ENCODE results near the gene THTPA.
A peak's percentile ranks its signal among the peaks of the same experiment; 100 is the strongest.
"Not testable (repeated sequence)": the region's sequence is repeated elsewhere in the genome, so short reads cannot be mapped to it uniquely, and the experiment has no call there.

Gene THTPA

DNA sequence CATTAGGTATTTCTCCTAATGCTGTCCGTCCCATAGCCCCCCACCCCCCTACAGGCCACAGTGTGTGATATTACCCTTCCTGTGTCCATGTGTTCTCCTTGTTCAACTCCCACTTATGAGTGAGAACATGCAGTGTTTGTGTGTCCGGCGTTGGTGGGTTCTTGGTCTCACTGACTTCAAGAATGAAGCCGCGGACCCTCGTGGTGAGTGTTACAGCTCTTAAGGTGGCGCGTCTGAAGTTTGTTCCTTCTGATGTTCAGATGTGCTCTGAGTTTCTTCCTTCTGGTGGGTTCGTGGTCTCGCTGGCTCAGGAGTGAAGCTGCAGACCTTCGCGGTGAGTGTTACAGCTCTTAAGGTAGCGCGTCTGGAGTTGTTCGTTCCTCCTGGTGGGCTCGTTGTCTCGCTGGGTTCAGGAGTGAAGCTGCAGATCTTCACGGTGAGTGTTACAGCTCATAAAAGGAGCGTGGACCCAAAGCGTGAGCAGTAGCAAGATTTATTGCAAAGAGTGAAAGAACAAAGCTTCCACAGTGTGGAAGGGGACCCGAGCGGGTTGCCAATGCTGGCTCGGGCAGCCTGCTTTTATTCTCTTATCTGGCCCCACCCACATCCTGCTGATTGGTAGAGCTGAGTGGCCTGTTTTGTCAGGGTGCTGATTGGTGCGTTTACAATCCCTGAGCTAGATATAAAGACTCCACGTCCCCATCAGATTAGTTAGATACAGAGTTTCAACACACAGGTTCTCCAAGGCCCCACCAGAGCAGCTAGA lies 27.9 kb downstream of the THTPA start:
- not testable (repeated sequence) for DNase-seq

DNA sequence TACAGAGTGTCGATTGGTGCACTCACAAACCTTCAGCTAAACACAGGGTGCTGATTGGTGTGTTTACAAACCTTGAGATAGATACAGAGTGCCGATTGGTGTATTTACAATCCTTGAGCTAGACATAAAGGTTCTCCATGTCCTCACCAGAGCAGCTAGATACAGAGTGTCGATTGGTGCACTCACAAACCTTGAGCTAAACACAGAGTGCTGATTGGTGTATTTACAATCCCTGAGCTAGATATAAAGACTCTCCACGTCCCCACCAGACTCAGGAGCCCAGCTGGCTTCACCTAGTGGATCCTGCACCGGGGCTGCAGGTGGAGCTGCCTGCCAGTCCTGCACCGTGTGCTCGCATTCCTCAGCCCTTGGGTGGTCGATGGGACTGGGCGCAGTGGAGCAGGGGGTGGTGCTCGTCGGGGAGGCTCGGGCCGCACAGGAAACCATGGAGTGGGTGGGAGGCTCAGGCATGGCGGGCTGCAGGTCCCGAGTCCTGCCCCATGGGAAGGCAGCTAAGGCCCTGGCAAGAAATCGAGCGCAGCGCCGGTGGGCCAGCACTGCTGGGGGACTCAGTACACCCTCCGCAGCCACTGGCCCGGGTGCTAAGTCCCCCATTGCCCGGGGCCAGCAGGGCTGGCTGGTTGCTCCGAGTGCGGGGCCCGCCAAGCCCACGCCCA lies 28.6 kb downstream of the THTPA start:
- DNase-seq = not testable (repeated sequence)

DNA sequence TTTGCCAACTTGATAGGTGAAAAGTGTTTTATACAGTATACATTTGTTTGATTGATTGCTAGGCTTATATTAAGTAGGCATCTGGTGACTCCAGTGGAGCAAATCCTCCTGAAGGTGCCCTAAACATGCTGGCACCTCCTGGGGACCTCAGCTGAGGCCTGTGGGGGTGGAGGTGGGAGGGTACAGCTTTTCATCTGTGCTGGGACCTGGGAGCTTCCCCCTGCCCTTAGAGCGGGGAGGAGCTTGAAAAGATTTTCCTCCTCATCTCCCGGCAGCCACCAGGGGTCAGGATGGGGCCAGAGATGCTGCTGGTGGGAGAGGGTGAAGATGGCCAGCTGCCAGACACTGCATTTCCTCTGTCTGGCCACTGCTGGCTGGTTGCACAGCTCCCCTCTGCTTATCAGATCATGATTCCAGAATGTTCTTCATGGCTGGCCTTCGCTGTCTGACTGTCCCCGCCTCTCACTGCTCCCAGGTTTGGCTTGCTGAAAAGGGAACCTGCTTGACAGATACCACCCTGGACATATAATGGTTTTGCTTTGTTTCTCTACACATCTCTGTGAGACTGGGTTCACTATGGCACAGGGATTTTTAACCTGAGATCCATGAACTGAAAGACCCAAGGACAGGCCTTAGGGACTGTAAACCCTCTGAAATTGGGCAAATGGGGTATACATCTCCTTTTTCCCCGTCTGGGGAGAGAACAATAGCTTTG lies 33.0 kb downstream of the THTPA start:
- DNase-seq = peak in 12 of 14 donors; percentile 42 to 86 (median 75)

DNA sequence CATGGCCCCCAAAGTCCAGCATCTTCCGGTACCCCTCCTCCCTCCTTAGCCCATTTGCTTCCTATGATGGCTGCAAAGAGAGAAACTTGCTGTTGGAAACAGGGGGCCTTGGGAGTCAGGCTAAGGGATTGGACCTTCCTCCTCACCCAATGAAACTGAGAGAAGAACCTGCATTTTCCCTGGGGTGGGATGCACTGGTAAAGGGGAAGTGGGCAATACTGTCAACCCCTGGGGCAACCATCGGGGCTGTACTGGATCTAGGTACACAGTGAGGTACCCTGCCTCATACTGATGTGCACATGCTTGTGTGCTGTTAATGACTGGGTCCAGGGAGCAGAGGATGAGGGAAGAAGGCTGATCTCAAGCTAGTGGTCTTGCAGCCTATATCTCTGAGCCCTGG lies 33.5 kb downstream of the THTPA start:
- DNase-seq = no peak

DNA sequence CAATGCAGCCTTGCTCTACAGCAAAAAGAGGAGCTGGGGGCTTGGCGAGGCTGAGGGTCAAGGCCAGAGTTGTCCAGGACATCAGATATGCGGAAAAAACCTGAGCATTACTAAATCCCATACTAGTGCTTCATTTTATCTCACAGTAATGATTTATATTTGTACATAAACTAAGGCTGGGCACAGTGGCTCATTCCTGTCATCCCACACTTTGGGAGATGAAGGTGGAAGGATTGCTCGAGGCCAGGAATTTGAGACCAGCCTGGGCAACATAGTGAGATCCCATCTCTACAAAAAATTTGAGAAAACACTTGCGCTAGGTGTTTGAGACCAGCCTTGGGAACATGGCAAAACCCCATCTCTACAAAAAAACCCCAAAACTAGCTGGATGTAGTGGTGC lies 34.1 kb downstream of the THTPA start:
- DNase-seq = no peak

DNA sequence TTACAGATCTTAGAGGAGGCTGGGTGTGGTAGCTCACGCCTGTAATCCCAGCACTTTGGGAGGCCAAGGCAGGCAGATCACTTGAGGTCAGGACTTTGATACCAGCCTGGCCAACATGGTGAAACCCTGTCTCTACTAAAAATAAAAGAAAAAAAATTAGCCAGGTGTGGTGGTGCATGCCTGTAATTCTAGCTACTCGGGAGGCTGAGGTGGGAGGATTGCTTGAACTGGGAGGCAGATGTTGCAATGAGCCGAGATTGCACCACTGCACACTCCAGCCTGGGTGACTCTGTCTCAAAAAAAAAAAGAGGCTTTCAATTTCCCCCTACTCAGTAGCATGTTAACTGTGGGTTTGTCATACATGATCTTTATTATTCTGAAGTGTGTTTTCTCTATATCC lies 38.1 kb downstream of the THTPA start:
- DNase-seq = not testable (repeated sequence)

DNA sequence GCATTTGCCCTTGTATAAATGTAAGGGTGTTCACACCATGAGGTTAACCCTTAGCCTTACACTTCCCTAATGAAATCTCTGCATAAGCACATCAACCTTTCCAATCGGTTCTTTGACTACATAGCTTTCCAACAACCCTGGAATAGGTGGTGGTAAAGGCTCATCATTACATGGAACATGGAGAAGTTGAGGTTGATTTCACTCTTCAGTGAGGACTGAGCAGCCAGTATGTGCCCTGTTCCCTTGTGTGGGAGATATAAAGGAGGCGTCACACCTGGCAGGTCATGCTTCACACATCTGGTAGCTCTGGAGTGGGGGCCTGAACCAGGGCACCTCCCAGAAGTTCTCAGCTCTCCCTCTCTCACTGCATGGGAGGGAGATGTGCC lies 44.2 kb downstream of the THTPA start:
- DNase-seq = no peak

DNA sequence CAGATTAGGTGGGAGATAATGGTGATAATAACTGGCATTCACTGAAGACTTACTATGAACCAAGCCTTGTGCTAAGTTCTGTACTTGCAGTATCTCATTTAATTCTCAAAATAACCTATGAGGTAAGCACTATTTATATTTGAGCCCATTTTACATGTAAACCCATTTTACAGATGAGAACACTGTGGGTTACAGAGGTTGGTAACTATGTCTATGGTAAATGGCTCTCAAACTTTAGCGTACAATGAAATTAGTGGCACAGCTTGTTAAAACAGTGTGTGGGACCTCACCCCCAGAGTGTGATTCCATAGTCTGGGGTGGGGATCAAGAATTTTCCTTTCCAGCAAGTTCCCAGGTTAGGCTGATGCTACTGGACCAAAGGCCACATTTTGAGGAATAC lies 44.7 kb downstream of the THTPA start:
- DNase-seq = no peak

DNA sequence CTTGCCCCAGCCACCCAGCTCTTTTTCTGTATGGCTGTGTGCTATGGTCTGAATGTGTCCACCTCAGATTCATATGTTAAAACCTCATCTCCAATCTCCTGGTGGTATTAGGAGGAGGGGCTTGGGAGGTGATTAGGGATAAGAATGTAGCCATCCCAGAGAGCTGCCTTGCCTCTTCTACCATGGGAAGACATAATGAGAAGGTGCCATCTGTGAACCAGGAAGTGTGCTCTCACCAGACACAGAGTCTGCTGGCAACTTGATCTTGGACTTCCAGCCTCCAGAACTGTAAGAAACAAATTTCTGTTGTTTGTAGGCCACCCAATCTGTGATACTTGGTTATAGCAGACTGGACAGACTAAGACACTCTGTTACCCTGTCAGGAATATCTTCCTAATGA lies 45.4 kb downstream of the THTPA start:
- DNase-seq = no peak

DNA sequence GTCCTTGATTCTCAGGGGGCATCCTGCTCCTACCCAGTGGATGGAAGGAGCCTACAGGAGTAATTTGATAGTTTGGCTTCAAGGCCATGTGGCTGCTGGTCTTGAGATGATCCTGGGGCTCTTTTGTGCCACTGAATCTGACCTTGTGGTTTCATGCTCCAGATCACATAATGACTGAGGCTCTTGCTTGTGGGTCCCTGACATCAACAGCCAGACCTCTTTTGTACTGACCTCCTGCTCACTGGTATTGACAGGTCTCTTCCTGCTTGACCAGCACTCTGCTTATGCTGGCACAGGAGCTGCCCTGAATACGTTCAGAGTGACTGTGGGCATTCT lies 45.7 kb downstream of the THTPA start:
- no peak for DNase-seq

DNA sequence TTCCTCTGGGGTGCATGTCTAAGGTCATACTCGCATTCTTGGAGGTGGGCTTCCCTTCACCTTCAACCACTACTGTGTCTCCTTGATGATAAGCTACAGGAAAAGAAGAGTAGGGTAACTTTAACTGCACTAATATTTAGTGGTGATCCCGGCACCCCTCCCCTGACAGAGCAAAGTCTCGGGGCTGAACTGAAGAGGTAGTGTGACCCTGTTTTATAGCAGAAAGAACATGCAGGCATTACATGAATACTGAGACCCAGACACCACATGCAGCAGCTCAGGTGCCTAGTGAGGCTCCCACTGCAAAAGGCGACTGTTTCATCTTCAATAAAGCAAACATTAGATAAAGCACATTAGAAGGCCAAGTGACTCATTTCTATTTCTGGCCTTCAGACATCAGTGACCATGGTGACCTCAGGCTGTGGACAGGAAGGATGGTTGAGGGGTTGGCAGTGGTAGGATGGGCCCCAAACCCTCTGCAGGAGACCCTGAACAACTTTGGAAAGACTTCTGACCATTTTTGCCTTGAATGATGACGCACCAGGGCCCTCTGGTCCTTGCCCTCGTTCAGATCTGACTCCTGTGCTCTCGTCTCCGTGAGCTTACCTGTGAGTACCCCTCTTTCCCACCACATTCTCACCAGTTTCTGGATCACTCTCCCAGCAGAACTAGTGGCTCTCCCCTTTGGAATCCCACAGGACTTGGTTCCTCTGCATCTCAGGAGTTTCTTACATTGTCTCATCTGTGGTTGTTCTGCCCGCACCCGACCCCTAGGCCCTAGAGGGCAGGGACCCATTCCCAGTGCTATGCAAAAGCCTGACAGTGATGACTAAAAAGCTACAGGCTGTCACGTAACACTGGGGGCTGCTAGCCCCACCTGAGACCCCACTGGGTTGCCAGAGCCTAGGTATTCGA lies 46.4 kb downstream of the THTPA start:
- no peak for DNase-seq

DNA sequence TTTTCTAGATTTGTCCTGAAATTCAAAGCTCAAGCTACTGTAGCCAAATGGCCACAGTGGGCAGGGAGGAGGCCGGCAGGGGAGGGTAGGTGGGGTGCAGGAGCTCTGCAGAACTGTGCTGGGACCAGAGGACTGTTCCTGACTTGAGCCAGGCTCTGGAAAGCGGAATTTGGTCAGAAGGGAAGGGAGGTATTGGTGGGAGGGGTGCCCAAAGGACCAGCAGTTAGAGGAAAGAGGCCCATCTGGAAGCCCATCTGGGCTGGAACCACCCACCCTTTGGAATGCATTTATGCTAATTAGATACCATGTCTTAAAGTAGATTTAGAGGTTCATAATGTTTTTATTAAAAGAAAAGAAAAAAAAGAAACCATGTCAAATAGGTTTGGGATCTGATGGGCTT lies 47.0 kb downstream of the THTPA start:
- no peak for DNase-seq

DNA sequence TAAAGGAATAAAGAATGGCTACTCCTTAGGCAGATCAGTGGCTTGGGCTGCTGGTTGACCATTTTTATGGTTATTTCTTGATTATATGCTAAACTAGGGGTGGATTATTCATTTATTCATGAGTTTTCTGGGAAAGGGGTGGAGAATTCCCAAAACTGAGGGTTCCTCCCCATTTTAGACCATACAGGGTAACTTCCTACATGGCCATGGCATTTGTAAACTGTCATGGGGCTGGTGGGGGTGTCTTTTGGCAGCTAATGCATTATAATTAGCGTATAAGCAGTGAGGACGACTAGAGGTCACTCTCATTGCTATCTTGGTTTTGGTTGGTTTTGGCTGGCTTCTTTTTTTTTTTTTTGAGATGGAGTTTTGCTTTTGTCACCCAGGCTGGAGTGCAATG lies 48.1 kb downstream of the THTPA start:
- DNase-seq = no peak

DNA sequence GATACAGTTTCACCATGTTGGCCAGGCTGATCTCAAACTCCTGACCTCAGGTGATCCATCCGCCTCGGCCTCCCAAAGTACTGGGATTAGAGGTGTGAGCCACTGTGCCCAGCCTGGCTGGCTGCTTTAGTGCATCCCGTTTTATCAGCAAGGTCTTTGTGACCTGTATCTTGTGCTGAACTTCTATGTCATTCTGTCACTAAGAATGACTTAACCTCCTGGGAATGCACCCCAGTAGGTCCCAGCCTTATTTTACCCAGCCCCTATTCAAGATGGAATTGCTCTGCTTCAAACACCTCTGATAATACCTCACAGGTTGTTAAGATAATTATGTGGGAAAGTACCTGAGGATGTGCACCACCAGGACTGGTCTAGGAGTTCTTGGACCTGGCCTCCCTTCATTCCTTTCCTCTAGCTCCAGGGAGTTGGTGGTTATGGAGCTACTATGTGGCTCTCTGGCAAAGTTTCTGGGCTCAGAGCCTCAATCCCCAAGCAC lies 48.7 kb downstream of the THTPA start:
- DNase-seq = no peak

DNA sequence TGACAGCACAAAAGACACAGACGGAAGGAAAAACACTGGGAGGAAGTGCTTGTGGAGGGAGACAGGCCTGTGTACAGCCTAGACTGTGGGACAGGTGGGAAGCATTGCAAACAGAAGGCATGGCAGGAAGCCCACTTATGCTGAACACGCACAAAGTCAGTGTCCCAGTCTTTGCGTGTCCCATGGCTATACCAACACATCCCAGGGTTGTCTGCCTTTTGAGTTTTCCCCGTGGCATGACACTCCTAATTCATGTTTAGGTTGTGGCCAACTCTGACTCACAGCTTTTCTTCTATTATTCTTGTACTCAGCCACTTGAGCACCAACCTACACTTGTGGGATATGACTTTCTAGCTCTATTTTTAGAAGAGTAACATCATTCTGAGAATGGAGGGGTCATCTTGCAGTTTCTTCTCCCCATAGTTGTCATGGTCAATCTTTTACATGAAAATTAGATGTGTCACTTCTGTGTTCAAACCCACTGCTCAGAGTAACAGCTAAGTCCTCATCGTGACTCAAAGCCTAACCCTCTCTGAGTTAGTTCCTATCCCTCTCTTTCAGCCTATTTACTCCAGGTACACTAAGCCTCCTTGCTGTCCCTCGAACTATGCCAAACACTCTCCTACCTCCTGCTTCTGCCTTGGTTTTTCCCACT lies 50.0 kb downstream of the THTPA start:
- DNase-seq = no peak

DNA sequence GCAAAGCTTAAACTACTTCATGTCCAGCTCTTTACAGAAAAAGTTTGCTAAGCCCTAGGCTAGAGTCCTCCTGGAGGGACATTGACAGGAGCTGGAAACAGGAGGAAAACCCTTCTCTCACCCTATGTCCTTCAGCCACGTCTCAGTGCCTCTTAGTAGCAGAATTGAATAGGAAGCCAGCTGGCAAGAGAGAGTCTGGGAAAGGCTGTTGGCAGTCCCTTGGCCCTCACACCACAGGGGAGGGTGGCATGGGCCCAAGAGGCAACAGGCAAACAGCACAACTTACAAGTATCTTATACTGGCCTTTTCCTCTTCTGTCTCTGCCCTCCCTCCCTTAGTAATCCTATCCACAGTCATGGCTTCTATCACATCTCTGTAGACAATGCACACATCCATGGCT lies 52.4 kb downstream of the THTPA start:
- peak in 2 of 14 donors; percentile 12 to 40 for DNase-seq

DNA sequence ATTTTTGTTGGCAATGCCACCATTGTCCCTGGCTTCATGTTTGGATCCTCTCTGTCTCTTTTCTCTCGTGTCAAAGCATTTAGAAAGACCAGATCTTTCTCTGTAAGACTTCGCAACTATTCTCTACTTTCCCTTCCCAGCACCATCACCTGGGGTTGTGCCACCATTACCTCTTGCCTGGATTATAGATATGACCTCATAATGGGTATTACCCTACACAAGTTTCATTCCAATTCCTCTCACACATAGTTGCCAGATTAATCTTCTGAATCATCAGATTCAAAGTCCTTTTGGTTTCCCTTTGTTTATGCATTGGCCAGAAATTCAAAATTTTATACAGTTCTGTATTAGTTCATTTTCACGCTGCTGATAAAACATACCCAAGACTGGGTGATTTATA lies 52.9 kb downstream of the THTPA start:
- no peak for DNase-seq

DNA sequence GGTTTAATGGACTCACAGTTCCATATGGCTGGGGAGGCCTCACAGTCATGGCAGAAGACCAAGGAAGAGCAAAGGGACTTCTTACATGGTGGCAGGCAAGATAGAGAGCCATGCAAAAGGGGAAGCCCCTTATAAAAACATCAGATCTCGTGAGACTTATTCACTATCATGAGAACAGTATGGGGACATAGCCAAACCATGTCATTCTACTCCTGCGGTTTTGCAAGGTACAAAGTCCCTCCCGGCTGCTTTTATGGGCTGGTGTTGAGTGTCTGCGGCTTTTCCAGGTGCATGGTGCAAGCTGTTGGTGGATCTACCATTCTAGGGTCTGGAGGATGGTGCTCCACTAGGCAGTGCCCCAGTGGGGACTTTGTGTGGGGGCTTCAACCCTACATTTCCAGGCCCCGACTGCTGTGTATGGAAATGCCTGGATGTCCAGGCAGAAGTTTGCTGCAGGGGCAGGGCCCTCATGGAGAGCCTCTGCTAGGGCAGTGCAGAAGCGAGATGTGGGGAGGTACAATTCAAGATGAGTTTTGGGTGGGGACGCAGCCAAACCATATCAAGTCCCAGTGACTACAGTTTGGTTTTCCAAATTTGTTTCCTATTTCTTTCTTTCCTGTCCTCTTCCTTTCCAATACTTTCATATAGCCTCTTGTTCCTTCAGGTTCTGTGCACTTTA lies 53.5 kb downstream of the THTPA start:
- not testable (repeated sequence) for DNase-seq

Measured in C1 segment of cervical spinal cord (tissue), 14 donors.